Occipital lobe (tissue), 2 donors: ENCODE measurements around the gene FAM171A1. TPM values are rescaled to one million over a fixed set of nuclear protein-coding genes. Genes with fewer than 3 reads are reported as not detected.

ENCODE experiments used
- DNase-seq: peaks from one replicate; lab custom pipeline; 2025; lab: John Stamatoyannopoulos, UW
- total RNA-seq: library from RNA; depleted of rRNA; stranded (reverse); fragments of >200 nt; gene quantifications from one replicate; pipeline ENCODE4 v1.2.3, GENCODE V29; 2014

The FAM171A1 gene
- total RNA-seq, 1 donor from 2014 or later: 31.2 TPM

GRCh38 chr10:15245530-15245929 is 125.6 kb downstream of the FAM171A1 start:
- no peak for DNase-seq

GRCh38 chr10:15244635-15245197 is 126.4 kb downstream of the FAM171A1 start:
- no peak for DNase-seq

- no peak for DNase-seq
These were observed 128.7 kb downstream of the FAM171A1 start for GRCh38 chr10:15242261-15242840.

- DNase-seq: no peak
These were observed 129.8 kb downstream of the FAM171A1 start for GRCh38 chr10:15241306-15241705.

- DNase-seq: no peak
These were observed 132.3 kb downstream of the FAM171A1 start for GRCh38 chr10:15238555-15239335.

GRCh38 chr10:15237351-15237750 is 133.7 kb downstream of the FAM171A1 start:
- no peak for DNase-seq

GRCh38 chr10:15236340-15236739 is 134.7 kb downstream of the FAM171A1 start:
- DNase-seq: no peak

GRCh38 chr10:15232279-15232678 is 138.8 kb downstream of the FAM171A1 start:
- no peak for DNase-seq

- no peak for DNase-seq
These were observed 139.7 kb downstream of the FAM171A1 start for GRCh38 chr10:15231426-15231825.

- DNase-seq: no peak
These were observed 140.8 kb downstream of the FAM171A1 start for GRCh38 chr10:15230257-15230656.

- DNase-seq: no peak
These were observed 141.8 kb downstream of the FAM171A1 start for GRCh38 chr10:15229268-15229667.

- DNase-seq: no peak
These were observed 142.7 kb downstream of the FAM171A1 start for GRCh38 chr10:15228426-15228825.

- DNase-seq: no peak
These were observed 143.3 kb downstream of the FAM171A1 start for GRCh38 chr10:15227611-15228372.

GRCh38 chr10:15225511-15225910 is 145.6 kb downstream of the FAM171A1 start:
- no peak for DNase-seq

GRCh38 chr10:15224948-15225347 is 146.1 kb downstream of the FAM171A1 start:
- no peak for DNase-seq

GRCh38 chr10:15223174-15223573 is 147.9 kb downstream of the FAM171A1 start:
- no peak for DNase-seq

- peak; percentile 69 for DNase-seq
These were observed 148.6 kb downstream of the FAM171A1 start for GRCh38 chr10:15222511-15222910.

GRCh38 chr10:15220445-15220844 is 150.6 kb downstream of the FAM171A1 start:
- DNase-seq: no peak

- DNase-seq: no peak
These were observed 154.4 kb downstream of the FAM171A1 start for GRCh38 chr10:15216700-15217099.

GRCh38 chr10:15214237-15214636 is 156.9 kb downstream of the FAM171A1 start:
- no peak for DNase-seq

GRCh38 chr10:15213461-15213861 is 157.6 kb downstream of the FAM171A1 start:
- no peak for DNase-seq

- DNase-seq: no peak
These were observed 159.6 kb downstream of the FAM171A1 start for GRCh38 chr10:15211464-15211979.
